GM12865 (cell line): Measurements from ENCODE around the gene XPNPEP2.

ENCODE experiments used
- DNase-seq: peaks from one replicate; pipeline ENCODE4 v3.0.0; 2010; ENCODE audit warnings: low read depth
- H3K4me3 ChIP-seq: 2 replicates; pipeline ENCODE4 v1.5.1; 2011; ENCODE audit warnings: mild to moderate bottlenecking, low read depth, low read length, control low read depth
- TF ChIP-seq, protein P1 (sequence below): IDR thresholded peaks from 2 replicates; pipeline ENCODE4 v1.5.1; 2011; ENCODE audit warnings: low read length, control low read depth, low read depth, inconsistent platforms; ENCODE audit not compliant: insufficient read depth; ENCODE audit errors: missing control alignments

XPNPEP2 gene

DNA sequence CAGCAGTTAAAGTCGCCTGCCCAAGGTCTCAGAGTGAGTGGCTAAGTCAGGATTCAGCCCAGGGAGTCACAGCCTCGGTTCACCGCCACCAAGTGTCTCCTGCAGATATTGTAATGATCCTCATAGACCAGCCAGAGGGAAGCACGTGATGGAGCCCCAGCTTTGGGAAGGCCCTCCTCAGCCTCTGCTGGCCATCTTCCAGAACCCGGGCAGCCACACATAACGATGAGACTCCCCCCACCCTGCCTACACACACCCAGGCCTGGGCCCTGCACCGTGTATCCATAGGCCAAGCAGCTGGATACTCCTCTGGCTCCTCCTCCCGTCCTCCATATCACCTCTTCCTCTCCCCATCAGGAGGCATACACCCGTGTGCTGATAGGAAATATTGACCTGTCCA lies 21.4 kb downstream of the XPNPEP2 start:
- H3K4me3 ChIP-seq, result no peak overlapping the region
- DNase-seq, result no peak
- TF ChIP-seq, protein P1, sequence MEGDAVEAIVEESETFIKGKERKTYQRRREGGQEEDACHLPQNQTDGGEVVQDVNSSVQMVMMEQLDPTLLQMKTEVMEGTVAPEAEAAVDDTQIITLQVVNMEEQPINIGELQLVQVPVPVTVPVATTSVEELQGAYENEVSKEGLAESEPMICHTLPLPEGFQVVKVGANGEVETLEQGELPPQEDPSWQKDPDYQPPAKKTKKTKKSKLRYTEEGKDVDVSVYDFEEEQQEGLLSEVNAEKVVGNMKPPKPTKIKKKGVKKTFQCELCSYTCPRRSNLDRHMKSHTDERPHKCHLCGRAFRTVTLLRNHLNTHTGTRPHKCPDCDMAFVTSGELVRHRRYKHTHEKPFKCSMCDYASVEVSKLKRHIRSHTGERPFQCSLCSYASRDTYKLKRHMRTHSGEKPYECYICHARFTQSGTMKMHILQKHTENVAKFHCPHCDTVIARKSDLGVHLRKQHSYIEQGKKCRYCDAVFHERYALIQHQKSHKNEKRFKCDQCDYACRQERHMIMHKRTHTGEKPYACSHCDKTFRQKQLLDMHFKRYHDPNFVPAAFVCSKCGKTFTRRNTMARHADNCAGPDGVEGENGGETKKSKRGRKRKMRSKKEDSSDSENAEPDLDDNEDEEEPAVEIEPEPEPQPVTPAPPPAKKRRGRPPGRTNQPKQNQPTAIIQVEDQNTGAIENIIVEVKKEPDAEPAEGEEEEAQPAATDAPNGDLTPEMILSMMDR, result no peak

DNA sequence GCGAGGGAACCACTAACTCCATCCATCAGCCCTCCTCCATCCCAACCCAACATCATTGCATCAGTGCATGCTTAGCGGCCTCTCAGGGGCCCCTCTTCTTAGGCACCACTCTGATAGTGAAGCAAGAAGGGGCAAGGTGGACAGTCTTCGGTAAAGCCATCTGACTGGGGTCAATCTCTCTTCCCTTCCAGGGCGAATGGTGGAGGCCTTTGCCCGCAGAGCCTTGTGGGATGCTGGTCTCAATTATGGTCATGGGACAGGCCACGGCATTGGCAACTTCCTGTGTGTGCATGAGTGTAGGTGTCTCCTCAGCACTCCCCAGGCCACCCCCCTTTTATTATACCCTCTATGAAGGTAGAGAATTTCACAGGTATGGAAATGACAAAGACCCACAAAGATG lies 22.2 kb downstream of the XPNPEP2 start:
- TF ChIP-seq, protein P1, result no peak
- no peak for DNase-seq

DNA sequence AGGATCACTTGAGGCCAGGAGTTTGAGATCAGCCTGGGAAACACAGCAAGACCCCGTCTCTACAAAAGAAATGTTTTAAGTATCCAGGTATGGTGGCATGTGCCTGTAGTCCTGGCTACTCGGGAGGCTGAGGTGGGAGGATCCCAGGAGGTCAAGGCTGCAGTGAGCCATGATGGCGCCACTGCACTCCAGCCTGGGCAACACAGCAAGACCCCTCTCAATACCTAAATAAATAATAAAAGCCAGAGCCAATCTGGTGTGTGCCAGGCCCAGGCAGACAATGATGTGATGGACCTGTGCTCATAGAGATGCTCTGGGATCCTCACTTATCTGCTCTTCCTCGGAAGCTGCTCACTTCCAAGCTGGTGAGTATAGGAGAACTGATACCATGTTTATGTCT lies 22.8 kb downstream of the XPNPEP2 start:
- no peak for DNase-seq
- TF ChIP-seq, protein P1, result no peak
- no peak overlapping the region for H3K4me3 ChIP-seq

More for the DNA sequence above, 22.2 kb downstream of the XPNPEP2 start:
- no peak overlapping the region for H3K4me3 ChIP-seq

DNA sequence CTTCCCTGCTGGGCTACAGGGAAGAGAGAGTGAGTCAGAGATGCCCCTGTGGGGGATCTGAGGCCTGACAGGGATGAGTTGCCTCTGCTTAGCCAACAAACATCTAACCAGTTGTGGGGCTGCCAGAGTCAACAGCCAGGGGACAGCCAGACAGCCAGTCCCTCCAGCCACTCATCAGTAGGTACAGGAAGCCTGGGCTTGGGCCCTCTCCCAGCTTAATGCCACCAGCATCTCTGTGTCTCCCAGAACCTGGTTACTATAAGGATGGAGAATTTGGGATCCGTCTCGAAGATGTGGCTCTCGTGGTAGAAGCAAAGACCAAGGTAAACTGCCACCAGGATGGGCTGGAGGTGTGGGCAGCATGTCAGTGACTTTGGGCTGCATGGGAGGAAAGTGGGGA lies 23.7 kb downstream of the XPNPEP2 start:
- TF ChIP-seq, protein P1, result no peak
- H3K4me3 ChIP-seq, result no peak overlapping the region
- no peak for DNase-seq

DNA sequence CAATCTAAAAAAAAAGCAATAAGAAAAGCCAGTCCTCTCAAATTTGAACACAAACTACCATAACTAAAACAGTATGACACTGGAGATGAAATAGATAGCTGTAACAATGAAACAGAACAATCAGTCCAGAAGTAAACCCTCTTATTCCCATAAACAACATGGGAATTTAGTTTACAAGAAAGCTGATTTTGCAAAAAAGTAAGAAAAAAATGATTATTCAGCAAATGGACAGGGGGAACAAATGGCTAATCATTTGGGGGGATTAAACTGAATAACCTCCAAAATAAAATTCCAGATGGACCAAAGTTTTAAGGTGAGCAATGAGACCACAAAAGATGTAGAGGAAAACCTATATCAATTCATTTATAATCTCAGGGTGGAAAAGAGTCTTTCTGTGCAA lies 24.9 kb downstream of the XPNPEP2 start:
- TF ChIP-seq, protein P1, result no peak
- H3K4me3 ChIP-seq, result no peak overlapping the region
- DNase-seq, result no peak

DNA sequence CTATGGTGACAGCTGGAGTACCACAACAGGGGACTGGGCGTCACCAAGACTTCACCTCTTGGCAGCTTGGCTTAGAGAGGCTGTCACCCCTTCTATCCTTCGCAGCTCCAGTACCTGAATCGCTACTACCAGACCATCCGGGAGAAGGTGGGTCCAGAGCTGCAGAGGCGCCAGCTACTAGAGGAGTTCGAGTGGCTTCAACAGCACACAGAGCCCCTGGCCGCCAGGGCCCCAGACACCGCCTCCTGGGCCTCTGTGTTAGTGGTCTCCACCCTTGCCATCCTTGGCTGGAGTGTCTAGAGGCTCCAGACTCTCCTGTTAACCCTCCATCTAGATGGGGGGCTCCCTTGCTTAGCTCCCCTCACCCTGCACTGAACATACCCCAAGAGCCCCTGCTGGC lies 29.4 kb downstream of the XPNPEP2 start:
- no peak for DNase-seq
- no peak overlapping the region for H3K4me3 ChIP-seq
- TF ChIP-seq, protein P1, result no peak
